ENCODE measurements around the gene DLGAP1.

DNA sequence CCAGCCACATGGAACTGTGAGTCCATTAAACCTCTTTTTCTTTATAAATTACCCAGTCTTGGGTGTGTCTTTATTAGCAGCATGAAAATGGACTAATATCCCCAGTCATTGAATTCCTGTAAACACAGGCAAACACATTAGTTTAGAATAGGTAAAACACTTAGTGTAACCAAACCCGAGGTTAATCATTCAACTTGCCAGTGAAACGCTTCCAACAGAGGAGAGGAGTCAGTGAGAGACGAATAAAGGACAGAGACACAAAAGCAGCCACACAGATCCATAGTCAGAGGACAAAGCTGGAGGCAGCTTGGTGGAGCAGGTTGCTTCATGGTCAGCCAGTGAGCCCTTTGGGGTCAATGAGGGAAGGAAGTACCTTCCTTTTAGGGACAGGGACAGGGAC, 657.1 kb downstream of the DLGAP1 start:
- TF ChIP-seq, protein P1, sequence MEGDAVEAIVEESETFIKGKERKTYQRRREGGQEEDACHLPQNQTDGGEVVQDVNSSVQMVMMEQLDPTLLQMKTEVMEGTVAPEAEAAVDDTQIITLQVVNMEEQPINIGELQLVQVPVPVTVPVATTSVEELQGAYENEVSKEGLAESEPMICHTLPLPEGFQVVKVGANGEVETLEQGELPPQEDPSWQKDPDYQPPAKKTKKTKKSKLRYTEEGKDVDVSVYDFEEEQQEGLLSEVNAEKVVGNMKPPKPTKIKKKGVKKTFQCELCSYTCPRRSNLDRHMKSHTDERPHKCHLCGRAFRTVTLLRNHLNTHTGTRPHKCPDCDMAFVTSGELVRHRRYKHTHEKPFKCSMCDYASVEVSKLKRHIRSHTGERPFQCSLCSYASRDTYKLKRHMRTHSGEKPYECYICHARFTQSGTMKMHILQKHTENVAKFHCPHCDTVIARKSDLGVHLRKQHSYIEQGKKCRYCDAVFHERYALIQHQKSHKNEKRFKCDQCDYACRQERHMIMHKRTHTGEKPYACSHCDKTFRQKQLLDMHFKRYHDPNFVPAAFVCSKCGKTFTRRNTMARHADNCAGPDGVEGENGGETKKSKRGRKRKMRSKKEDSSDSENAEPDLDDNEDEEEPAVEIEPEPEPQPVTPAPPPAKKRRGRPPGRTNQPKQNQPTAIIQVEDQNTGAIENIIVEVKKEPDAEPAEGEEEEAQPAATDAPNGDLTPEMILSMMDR (IDR thresholded peaks at IDR 0.05; ENCODE audit: insufficient read depth, low read length) = no peak
- TF ChIP-seq POLR2AphosphoS5 (IDR thresholded peaks at IDR 0.05; ENCODE audit: low read depth) = no peak

Data from HL-60 (cell line).